Ovary (tissue), 9 donors: ENCODE data around the gene IRGQ. TPM values are rescaled to one million over a fixed set of nuclear protein-coding genes. Genes with fewer than 3 reads are reported as not detected.
A peak's percentile ranks its signal among the peaks of the same experiment; 100 is the strongest.

Source experiments
- DNase-seq, 5 donors: peaks; one replicate each; pipeline ENCODE4 v3.0.0-alpha.2; 2019 to 2020
- H3K27ac ChIP-seq, 2 donors: fragments of 200-600 bp; one replicate each; pipeline versions ENCODE4 v1.5.1 to v1.8.0; 2019 to 2022
- H3K27me3 ChIP-seq: fragments of 200-600 bp; one replicate; pipeline ENCODE4 v1.8.0; 2022
- H3K36me3 ChIP-seq: fragments of 200-600 bp; sonication (generic); one replicate; pipeline ENCODE4 v1.5.1; 2019
- H3K4me1 ChIP-seq: one replicate; pipeline ENCODE4 v1.8.1; 2013; ENCODE audit warnings: mild to moderate bottlenecking, moderate library complexity; ENCODE audit not compliant: insufficient read depth
- H3K4me3 ChIP-seq: fragments of 200-600 bp; sonication (generic); one replicate; pipeline ENCODE4 v1.5.1; 2017
- H3K9me3 ChIP-seq, 2 donors: fragments of 200-600 bp in 1 of 2; sonication (generic) in 1 of 2; one replicate each; pipeline versions ENCODE4 v1.5.1 to v1.8.1; 2013 to 2019; ENCODE audit warnings: mild to moderate bottlenecking in 1 of 2, moderate library complexity in 1 of 2
- EP300 ChIP-seq: sonication (generic); formaldehyde crosslinking; IDR thresholded peaks from one replicate; pipeline ENCODE4 v1.6.1; 2017; ENCODE audit warnings: antibody characterized with exemption
- POLR2A ChIP-seq: fragments of 450-650 bp; IDR thresholded peaks from one replicate; pipeline ENCODE4 v1.6.1; 2017; ENCODE audit warnings: antibody characterized with exemption, mild to moderate bottlenecking, moderate library complexity
- WGBS, 3 donors: extraction: QIAGEN DNeasy Blood & Tissue Kit in 1 of 3; methylation state at CpG; one replicate each; pipeline versions ENCODE4 v1.1.5 to v1.1.7; 2013 to 2017; 5-methylcytosine and 5-hydroxymethylcytosine counted together
- intact Hi-C, 4 donors: fragments of 100-400 bp; cut with DNase I; formaldehyde crosslinking; loops; one replicate each; pipeline versions ENCODE4 v1.11.0 to v1.15.1; 2022 to 2023
- polyA plus RNA-seq, 2 donors: library from polyadenylated mRNA; stranded (reverse); fragments of 200-250 nt in 1 of 2; fragments of 350-450 nt in 1 of 2; fragmentation: Illumina TruSeq in 1 of 2; extraction: RNeasy Lipid Tissue Mini Kit (QIAGEN cat#74804) in 1 of 2; gene quantifications; one replicate each; pipeline ENCODE4 v1.2.3, GENCODE V29; 2013 to 2014
- total RNA-seq, 7 donors: library from RNA; depleted of rRNA in 2 of 7; stranded (reverse); fragments of >200 nt in 2 of 7; fragmentation: NEBNext Ultra II Directional in 3 of 7; extraction: Animal tissue kit (Norgen Biotek cat#: 25700) in 3 of 7; gene quantifications; one replicate each; pipeline versions ENCODE4 v1.1.0 to v1.2.4, GENCODE V29; 2016 to 2023
- TF ChIP-seq, protein P1 (sequence below), 3 donors: fragments of 450-650 bp in 2 of 3; fragments of 200-600 bp in 1 of 3; IDR thresholded peaks; one replicate each; pipeline versions ENCODE4 v1.5.1 to v1.8.0; 2016 to 2022; ENCODE audit warnings: antibody characterized with exemption in 3 of 3, mild to moderate bottlenecking in 1 of 3
- donor health status: DM: no; HTN: no; CAD: no; lungs with moderate emphysema.
- donor health status: DM: no; HTN: no; CAD: no.
- donor health status: Bipolar disorder and iron deficiency.
- donor health status: DM: yes; HTN: yes; CAD: no.
- donor health status: DM: no; HTN: no; CAD: no.
- donor health status: DM: yes; HTN: yes; CAD: no.

IRGQ gene
- total and polyA plus RNA-seq, 9 donors, result 5.4 to 25.8 (median 19.2) TPM

DNA sequence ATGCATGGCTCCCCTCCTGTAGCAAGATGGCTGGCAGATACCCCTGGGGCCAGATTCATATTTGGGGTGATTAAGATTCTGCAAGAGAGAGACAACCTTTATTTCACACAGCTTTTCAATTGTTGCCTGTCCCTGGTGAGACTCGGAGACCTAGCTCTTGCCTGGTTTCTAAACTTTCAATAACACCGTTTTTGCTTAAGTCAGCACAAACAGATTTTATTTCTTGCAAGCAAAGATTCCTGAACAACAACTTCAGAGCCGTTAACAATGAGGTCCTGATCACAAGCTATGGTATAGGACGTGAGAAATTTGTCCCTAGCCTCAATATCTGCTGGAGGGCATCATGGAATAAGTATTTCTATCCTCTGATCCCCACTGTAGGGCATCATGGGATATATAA lies 46.6 kb upstream of the IRGQ start:
- H3K4me3 ChIP-seq, result no peak overlapping the region
- intact Hi-C loops, result no loop called here
- no peak for TF ChIP-seq POLR2A
- TF ChIP-seq EP300, result no peak
- TF ChIP-seq, protein P1, sequence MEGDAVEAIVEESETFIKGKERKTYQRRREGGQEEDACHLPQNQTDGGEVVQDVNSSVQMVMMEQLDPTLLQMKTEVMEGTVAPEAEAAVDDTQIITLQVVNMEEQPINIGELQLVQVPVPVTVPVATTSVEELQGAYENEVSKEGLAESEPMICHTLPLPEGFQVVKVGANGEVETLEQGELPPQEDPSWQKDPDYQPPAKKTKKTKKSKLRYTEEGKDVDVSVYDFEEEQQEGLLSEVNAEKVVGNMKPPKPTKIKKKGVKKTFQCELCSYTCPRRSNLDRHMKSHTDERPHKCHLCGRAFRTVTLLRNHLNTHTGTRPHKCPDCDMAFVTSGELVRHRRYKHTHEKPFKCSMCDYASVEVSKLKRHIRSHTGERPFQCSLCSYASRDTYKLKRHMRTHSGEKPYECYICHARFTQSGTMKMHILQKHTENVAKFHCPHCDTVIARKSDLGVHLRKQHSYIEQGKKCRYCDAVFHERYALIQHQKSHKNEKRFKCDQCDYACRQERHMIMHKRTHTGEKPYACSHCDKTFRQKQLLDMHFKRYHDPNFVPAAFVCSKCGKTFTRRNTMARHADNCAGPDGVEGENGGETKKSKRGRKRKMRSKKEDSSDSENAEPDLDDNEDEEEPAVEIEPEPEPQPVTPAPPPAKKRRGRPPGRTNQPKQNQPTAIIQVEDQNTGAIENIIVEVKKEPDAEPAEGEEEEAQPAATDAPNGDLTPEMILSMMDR (IDR thresholded peaks at IDR 0.05), result no peak
- no peaks in the 10 kb centered on the region for H3K27me3 ChIP-seq
- no peaks in the 10 kb centered on the region for H3K36me3 ChIP-seq
- DNase-seq, result no peak
- H3K27ac ChIP-seq, result no peak overlapping the region
- H3K4me1 ChIP-seq, result peaks cover 6% of the 10 kb centered on the region
- WGBS, 3 donors, result 55 to 68% (median 66%) methylated on average over 4 of the region's 4 CpGs
- no peaks in the 10 kb centered on the region for H3K9me3 ChIP-seq

DNA sequence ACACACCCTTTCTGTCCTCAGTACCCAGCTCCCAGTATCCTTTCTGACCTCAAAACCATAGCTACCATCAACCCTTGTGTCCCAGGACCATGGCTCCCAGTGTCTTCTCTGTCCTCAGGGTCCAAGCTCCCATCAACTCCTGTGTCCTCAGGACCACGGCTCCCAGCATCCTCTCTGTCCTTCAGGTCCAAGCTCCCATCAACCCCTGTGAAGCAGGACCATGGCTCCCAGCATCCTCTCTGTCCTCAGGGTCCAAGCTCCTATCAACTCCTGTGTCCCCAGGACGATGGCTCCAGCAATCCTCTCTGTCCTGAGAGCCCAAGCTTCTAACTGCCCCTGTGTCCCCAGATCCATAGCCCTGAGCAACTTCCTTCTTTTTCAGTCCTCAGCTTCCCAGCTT lies 45.4 kb upstream of the IRGQ start:
- TF ChIP-seq POLR2A, result no peak
- TF ChIP-seq, protein P1 (IDR thresholded peaks at IDR 0.05), result no peak
- no peak for TF ChIP-seq EP300
- Histone ChIP-seq H3K9me3 (no peaks in the 10 kb centered on the region), H3K27me3 (no peaks in the 10 kb centered on the region), H3K4me3 (no peak overlapping the region), H3K36me3 (no peaks in the 10 kb centered on the region), H3K27ac (no peak overlapping the region), H3K4me1 (peaks cover 6% of the 10 kb centered on the region)
- DNase-seq, result no peak
- 71 to 86% (median 80%) methylated on average over 2 of the region's 2 CpGs for WGBS, 3 donors
- intact Hi-C loops, result no loop called here

DNA sequence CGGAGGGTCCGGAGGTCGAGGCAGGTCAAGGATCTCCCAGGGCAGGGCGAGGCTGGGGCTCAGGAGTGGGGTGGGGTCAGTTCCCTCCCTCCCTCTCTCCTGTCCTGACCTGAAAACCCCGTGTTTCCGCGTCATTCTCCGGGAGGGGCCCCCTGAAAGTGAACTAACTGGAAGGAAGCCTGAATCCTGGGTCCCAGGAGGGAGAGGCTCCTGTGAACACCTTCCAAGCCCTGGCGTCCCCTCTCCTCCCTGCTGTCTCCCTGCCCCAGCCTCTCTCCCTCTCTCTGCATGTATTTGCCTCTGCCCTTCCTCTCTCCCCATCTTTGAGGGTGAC lies 44.5 kb upstream of the IRGQ start:
- DNase-seq, result no peak
- peaks cover 6% of the 10 kb centered on the region for H3K4me1 ChIP-seq
- no peaks in the 10 kb centered on the region for H3K36me3 ChIP-seq
- no peak overlapping the region for H3K27ac ChIP-seq
- peak overlapping the region; percentile 61 for H3K4me3 ChIP-seq
- no peaks in the 10 kb centered on the region for H3K27me3 ChIP-seq
- WGBS, 3 donors, result 1 to 6% (median 5%) methylated on average over 9 of the region's 9 CpGs
- TF ChIP-seq EP300 (no peak), POLR2A (no peak)
- TF ChIP-seq, protein P1 (IDR thresholded peaks at IDR 0.05), result no peak
- intact Hi-C loops, result no loop called here
- no peaks in the 10 kb centered on the region for H3K9me3 ChIP-seq

DNA sequence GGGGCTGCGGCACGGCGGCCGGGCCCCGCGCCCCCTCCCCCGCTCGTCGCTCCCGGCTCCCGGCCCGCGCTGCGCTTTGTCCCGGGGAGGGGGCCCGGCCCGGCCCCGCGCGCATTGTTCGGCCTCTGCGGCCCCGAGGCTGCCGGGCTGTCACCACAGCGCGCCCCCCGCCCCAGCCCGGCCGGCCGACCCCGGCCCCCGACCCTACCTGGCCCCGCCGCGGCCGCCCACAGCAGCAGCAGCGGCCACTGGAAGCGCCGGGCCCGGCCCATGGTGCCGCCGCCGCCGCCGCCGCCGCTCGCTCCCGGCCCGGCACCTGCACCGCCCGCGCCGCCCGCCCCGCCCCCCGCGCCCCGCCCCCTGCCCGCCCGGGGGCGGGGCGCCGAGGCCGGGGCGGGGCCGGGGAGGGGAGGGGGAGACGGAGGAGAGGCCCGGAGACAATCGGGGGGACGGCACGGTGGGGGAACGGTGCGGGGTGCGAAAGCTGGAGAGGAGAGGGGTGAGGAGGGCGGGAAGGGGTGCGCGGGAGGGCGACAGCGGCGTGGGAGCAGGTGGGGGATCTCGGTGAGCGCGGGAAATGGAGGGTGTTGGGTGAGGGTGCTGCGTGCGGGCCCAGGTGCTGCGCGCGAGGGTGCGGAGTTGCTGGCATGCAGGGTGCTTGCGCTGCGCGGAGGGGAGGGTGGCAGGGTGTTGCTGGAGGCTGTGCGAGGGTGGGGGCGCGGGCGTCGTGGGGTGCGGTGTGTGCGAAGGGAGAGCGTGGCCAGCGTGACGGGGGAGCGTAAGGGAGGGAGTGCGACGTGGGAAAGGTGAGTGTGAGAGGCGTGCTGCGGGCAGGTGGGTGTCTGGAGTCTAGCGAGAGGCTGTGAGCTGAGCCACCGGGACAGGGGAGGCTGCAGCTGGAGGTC lies 43.8 kb upstream of the IRGQ start, which contains the start of gene CADM4:
CADM4 (minus strand) TSS at position 332 of the 905 bp plus-strand sequence; CDS start at position 272, 60 bp downstream.
- peak; percentile 37 to 65 (median 50) for DNase-seq
- H3K4me1 ChIP-seq, result peaks cover 6% of the 10 kb centered on the region
- intact Hi-C loops, result no loop called here
- H3K4me3 ChIP-seq, result peak within 1 kb of the TSS; percentile 61
- no peaks in the 10 kb centered on the region for H3K9me3 ChIP-seq
- TF ChIP-seq POLR2A, result no peak
- TF ChIP-seq, protein P1 (IDR thresholded peaks at IDR 0.05), result no peak
- no peak for TF ChIP-seq EP300
- H3K27ac ChIP-seq, result peak within 1 kb of the TSS in 1 of 2 donors; percentile 69
- 0 to 1% (median 1%) methylated on average over 54 to 109 of the region's 110 CpGs for WGBS, 3 donors
- no peaks in the 10 kb centered on the region for H3K36me3 ChIP-seq
- no peaks in the 10 kb centered on the region for H3K27me3 ChIP-seq
